GM21390 (cell line): ENCODE measurements around the gene PDZD4.

Source experiments
- ATAC-seq: cut with Tn5 transposase; IDR thresholded peaks from one replicate; pipeline ENCODE4 v1.9.1; 2021; ENCODE audit not compliant: unreplicated experiment

Gene PDZD4

DNA sequence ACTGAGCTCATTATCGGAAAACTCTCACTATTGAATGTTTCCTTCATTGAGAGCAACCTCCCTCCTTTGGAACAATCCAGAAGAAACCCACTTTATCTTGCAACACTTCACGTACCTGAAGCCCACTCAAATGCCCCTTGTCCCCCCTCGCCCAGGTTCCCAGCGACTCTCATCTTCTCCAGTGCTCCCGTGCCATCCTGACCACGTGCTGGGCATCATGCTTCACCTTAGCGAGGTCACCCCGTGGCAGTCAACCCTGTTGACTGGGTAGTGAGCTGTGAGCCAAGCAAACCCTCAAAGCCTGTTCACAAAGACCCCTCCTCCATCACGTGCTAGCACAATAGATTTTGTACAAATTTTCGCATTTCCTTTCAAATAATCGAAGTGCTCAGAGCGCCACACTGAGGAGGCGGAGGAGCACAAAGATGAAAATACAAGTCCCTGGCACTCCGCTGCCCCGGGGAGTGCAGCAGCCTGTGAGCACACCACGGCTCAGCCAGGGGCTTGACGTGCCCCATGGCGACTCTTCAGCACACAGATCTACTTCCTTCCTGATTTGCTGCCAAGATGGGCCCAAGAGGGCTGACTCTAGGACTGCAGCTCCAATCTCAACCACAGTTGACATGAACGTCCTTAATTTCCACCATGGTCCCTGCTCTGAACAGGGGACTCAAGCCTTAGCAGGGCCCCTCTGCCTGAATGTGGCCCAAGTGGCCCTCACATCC, 15.6 kb downstream of the PDZD4 start:
- ATAC-seq, result no peak

DNA sequence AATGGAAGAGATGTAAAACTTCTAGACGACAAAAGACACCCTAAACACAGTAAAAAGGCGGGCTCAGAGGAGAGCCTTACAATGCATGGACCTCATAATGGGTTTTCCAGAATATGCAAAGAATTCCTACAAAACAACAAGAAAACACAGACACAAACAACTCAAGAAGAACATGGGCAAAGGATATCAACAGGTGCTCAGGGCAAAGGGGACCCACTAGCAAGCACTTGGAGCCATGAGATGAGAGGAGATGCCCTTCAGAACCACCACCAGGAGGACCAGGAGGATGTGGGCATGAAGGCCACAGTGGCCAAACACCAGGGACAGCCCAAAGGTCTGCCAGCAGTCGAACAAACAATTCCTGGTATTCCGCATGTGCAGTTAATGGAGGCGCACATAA, 17.2 kb downstream of the PDZD4 start:
- ATAC-seq, result no peak

DNA sequence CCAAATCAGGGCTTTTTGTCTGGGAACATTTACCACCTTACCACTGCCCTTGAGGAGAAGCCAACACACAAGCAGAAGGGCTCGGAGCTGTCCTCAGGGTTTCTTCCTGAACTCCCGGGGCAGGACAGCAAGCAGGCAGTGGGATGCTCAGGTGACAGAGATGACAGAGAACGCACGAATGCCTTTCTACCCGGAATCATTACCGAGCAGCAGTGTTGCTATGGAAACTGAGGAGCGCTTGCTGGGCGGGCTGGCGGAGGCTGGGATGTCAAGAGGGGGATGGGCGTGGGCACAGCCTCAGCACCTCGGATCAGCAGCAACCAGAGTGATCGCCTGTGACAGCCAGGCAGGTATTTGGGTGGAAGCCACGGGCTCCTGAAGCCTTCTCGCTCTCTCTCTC, 18.1 kb downstream of the PDZD4 start:
- ATAC-seq, result no peak

DNA sequence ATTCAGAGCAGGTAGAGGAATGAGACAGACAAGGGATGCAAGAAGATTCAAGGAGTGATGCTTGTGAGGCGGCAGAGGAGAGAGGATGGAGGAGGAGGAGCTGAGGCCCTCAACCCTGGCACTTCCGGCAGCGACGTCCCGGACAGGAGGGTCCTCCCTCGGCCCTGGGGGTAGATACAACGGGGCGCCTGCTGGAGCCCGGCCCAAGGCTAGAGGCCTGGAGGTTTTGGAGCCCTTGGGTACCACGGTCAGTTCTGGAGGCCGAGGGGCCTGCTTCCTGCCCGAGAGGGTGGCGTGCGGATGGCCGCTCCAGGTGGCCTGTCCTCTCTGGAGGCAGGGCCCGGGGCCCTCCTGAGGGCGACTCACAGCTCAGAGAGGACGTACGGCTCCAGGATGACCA, 22.4 kb downstream of the PDZD4 start:
- ATAC-seq, result no peak

DNA sequence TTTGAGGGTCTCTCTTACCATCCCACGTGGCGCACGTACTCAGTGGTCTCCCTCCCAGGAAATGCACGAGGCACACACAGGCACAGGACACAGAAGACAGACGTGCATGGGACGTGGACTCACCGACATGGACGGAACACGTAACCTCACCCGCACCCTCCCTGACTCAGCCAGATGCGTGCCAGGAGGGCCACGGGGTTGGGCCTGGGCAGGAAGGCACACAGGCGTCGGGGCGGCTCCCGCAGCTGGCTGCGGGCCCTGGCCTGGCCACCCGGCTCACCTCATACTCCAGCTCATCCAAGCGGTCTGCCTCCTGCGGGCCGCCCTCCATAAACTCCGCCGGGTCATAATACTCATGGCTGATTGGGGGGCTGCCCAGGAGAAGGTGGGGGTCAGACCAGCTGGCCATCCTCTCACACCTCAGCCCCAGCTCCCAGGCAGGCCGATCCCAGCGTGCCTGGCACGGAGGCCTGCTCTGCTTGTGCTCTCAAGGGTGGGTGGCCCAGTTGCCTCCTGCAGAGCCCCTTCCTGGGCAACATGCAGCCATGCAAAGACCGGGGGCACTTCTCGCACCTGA, 23.3 kb downstream of the PDZD4 start:
- no peak for ATAC-seq

DNA sequence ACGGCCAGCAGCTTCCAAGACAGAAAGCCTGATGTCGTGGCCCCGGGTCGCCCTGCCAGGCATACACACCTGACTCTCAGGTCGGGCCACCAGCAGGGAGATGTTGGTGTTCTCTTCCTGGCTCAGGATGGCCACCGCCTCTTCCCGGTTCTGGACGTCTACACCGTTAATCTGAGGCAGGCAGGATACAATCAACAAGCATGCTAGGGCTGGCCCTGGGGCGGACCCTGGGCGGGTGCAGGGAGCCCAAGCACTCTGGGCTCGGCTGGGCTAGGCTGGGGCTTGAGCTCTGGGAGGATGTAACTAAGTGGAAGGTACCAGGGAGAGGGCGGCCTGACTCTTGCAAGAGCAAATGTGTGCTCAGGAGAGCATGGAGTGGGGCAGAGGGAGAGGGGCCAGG, 24.9 kb downstream of the PDZD4 start:
- no peak for ATAC-seq

DNA sequence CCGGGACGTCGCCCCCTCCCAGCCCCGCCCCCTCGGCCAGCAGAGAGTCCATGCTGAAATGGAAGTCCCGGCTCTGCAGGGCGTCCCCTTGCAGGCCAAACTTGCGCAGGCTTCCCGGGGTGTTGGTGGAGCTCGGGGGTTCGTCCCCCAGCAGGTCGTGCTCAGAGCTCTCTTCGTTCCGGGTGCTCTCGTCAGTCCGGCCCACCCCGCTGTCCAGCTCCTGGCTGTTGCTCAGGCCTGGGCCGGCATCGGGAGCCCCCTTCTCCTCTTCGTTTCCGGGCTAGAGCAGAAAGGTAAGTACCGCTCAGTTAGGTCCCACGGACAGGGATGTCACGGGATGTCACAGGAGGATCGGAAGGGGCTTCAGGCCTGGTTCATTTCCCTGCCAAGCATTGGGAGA, 25.7 kb downstream of the PDZD4 start:
- no peak for ATAC-seq

DNA sequence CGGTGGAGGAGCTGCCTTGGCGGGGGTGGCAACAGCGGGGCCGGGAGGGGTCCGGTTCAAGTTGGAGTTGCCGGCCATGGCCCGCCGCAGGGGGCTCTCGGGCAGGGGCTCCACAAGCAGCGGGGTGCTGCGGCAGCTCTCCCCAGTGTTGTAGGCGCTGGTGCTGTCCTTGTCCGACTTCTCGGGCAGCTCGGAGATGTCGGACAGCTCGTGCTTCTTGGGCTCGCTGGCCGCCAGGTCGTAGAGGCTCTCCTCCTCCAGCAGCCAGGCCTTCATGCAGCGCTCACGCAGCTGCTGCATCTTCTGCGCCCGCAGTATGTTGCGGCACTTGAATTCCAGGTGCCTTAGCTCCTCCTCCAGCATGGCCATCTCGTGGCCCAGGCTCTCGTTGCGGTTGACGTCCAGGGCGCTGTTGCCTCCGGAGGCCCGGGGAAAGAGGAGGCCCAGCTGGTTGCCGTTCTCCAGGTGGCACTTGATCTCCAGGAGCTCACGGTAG, 26.2 kb downstream of the PDZD4 start:
- no peak for ATAC-seq

DNA sequence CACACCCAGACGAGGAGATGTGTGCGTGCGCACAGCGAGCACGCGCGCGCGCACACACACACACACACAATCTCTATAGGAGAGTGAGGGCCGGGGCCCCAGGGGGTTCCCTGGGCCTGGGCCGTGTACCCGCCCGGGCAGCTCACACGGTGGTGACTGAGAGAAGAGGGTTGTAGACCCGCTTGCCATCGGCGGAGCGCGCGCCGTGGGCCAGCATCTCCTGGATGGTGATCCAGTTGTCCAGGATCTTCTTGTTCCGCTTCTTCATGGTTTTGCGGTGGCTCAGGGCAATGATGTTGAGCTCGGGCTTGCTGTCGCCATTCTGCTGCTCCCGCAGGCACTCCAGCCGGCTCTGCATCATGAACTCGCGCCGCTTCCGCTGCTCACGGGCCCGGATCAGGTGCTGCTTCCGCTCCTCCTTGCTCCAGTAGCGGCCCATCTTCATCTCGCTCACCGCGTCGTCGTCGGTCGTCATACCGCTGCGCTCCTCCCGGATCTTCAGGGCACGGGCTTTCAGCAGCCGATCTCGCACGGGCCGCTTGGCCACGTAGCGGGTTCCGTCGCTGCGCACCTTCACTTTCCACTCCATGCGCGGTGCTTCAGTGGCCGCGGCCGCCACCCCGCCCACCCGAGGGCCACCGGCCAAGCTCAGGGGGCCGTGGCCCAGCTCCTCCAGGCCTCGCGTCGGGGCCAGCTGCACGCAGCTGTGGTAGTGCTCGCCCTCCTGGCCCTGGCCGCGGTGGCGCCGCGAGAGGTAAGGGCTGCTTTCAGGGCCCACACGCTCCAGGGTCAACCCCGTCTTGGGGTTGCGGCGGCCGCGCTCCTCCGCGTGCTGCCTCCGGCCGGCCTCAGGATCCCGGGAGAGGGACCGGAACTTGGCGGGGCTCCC, 26.9 kb downstream of the PDZD4 start:
- no peak for ATAC-seq

DNA sequence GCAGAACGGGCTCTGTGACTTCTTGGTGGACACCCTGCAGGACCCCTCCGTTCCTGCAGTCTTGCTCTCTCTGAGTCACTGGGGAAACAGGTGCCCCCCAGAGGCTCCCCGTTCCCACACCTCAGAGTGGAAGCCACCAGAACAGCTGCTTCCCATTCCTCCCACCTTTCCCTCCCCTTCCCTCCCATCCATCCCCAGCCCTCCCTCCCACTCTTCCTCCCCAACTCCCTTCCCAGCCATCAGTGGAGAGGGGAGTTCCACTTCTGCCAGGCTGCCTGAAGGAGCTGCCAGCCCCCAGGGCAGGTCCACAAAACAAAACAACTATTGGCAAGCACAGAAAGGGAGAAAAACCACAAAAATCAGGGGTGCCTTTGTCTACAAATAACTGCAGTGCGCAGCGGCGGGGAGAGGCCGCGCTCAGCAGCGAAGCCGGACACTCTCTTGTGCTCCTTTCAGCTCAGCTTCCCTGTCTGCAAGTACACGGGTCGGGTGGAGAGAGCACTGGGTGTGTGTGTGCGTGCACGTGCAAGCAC, 27.8 kb downstream of the PDZD4 start:
- no peak for ATAC-seq

DNA sequence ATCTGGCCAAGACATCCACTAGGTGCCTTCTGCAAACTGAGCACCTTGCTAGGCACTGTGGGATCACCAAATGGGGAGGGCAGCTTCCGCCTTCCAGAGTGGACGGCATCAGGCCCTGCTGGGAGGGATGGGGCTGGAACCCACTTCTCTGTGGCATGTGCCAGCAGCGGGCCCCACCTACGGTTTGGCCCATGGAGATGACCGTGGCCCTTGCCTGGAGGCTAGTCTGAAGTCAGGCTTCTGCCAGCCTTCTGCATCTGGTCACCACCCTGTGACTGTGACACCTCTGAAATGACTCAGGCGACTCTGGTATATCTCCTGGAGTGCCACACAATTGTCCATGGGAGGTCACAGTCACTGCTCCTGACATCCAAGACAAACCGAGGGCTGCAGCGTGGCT, 28.7 kb downstream of the PDZD4 start:
- no peak for ATAC-seq

DNA sequence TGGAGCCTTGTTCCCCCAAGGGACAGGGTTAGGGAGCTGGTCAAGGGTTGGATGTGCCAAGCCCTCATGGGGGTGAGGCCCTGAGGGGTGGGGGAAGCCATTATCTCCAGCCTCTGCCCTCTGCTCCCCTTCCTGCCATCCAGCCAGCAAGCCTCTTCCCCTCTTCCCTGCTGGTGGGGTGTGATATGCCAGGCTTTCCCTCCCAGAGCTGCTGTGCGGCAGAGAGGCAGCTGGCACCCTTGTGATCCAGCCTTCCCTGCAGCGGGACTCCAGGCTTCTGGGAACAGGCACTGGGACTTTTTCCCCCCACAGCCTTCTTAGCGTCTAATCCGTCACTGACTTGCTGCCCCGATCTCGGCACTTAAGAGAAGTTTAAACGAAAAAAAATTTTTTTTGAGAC, 29.6 kb downstream of the PDZD4 start:
- ATAC-seq, result no peak

DNA sequence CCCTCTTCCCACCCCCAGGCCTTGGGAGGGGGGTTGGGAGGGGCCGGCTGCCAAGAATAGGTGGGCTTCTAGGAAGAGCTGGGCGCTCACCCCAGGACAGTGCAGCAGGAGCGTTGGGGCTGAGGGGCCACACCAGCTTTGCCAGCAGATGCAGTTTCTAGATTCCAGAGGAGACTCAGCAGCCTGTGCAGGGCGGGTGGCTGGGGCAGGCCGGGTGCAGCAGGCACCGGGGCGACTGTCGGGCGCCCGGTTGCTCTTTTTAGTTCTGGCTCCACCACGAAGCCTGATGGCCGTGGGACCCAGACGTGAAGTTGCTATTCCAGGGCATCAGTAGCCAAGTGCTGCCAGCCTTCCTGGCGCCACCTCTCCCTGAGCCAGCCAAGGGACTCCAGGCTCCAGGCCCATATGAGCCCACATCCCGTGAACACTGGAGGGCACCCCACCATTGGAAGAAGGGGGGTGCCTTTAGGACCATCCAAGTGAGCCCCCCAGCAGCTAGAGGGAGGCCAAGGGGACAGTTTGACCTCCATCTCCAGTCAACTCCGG, 30.1 kb downstream of the PDZD4 start:
- no peak for ATAC-seq

DNA sequence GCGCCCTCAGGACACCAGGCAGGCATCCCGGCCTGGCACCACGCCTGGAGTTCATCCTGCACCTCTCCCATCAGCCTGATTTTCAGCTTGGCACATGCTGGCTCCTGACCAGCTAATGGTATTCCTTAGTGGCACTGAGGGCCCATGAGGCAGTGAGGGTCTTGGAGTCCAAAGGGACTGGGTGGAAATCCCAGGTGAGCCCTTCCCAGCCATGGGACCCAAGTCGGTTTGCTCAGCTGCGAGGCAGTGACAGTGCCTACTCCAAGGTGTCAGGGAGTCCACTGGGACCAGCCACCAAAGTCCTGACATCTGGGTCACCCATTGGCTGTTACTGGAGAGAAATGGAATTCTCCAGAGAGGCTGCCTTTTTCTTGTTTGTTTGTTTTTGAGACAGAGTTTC, 31.0 kb downstream of the PDZD4 start:
- ATAC-seq, result no peak

DNA sequence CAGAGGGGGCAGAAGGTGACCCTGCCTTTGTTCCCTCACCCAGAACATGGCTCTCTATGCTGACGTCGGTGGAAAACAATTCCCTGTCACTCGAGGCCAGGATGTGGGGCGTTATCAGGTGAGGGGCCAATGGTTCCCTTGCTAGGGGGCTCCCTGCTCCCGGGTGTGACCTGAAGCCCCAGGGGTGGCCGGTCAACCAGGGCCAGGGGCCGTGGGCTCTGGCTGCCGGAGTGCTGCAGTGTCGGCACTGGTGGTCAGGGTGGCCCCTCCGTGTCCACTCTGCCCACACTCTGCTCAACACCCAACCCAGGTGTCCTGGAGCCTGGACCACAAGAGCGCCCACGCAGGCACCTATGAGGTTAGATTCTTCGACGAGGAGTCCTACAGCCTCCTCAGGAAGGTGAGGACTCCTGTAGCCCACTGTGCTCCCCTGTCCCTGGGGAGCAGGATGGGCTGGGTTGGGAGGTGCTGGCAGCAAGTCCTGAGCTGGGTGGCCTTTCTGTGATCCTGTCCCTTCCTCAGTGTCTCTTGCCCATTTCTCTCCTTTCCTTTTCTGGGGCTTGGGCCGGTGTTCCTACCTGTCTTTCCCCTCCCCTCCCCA, 32.8 kb downstream of the PDZD4 start:
- no peak for ATAC-seq

DNA sequence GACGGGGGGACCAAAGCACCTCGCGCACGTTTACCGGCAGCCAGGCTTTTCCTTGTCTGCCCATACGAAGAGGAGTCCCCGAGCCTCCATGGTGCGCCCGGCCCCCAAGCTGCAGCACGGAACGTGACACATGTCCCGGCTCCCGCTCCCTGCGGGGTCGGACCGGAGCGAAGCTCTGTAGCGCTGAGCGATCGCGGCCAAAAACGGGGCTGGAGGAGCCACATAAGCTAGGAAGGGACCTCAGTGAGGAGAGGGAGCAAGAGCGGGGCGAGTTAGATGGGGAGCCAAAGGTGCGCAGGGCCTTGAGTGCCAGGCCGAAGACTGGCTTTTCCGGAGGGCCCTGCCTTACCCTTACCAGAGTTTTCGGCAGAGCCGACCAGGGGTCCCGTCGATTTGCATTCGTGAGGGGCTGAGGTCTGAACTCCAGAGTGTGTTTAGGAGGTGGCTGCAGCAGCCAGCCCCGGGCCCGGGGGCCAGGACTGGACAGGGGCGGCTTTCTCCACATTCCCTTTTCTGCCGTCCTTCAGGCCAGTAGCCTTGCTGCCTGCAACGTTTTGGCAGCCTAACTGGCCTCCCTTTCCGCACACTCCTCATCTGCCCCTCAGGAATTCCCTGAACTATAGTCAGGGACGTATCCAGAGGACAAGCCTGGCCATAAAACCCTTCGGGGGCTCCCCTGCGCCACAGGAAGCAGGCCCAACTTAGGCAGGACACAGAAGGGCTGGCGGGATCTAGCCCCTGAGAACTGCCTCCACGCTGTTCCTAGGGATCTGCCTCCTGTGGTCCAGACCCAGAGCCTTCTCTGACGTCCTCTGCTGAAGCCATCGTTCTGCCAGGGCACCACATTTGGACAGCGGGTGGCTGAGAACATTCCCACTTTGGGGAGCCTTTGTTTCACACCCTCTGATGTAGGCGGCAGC, 35.2 kb downstream of the PDZD4 start:
- ATAC-seq, result no peak

DNA sequence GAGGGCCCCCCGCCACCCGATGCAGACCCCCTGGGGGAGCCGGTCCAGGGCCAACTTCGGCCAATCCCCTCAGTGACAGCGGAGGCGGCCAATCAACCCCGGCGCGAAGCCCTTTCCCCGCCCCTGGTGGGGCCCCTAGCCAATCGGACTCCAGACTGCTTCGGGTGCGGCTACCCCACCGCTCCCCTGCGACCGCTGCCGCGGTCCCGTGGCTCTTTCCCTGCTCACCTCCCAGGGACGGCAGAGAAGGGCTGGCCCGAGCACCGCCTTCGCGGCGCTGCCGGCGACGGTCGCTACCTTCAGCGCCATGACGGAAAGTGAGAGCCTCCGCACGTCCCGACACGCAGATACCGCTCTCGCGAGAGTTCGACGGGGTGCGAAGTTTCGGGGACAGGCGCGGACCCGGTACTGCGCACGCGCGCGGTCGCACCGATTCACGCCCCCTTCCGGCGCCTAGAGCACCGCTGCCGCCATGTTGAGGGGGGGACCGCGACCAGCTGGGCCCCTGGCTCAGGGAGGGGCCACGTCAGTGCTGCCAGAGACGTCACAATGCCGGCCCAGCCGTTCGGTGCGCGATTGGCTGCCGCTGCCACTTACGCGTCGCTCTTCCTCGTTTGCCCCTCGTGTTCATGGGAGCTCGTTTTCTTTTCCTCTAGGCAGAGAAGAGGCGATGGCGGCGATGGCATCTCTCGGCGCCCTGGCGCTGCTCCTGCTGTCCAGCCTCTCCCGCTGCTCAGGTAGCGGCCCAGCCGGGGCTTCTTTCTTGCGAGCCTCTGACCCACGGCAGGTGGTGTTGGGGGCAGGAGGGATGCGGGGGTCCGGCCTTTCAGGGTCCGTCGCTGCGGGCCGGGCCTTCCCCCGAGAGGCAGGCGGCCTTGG, 36.1 kb downstream of the PDZD4 start, which contains the start of the genes IDH3G and SSR4:
IDH3G (minus strand) TSS at position 358 of the 879 bp plus-strand sequence; CDS start at position 309, 49 bp downstream.
SSR4 (plus strand) TSS at position 651 of the 879 bp plus-strand sequence; CDS start at position 671, 20 bp downstream.
- ATAC-seq, result peak; percentile 91

DNA sequence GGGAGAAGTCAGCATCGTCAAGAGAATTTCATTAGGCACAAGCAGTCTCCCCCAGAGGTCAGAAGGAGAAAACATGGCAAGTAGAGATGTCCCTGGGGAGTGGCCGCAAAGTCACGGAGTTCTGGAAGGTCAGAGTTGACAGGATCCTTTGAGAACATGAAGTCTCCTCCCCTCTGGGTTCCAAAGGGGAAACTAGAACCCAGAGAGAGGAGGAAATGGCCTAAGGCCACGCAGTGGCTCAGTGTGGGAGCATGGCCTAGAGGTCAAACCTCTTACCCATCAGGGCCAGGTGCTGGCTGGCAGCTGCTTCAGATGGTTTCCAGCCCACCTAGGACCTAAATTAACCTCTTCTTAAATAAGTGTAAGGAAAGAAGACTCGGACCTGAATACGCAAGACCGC, 37.1 kb downstream of the PDZD4 start:
- ATAC-seq, result no peak

DNA sequence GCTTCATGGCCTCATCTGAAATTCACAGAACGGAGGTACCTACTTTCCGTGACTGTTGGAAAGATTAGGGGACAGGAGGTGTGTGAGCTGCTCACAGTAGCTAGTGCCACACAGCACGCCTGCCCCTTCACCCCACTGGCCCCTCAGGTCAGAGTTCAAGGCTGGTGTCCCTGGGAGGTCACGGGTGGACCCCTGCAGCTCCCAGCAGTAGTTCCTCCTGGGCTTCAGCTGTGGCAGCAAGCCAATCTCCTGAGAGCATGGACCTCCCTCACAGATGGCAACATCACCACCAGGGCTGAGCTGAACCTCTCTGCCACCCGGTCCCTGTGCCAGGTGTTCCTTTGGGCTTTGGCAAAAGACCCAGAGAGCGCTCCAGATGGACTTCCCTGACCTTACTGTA, 38.0 kb downstream of the PDZD4 start:
- ATAC-seq, result no peak
